ENCODE results near the gene SYCN. TPM values are rescaled to one million over a fixed set of nuclear protein-coding genes. Genes with fewer than 3 reads are reported as not detected.

Gene SYCN
- total and polyA plus RNA-seq, 2 of the 13 experiments (the other 11 are each of a cell fraction or from before 2014, with no cell fraction given), result not detected

- TF ChIP-seq TAF1 (CRISPR knock-in tag; IDR thresholded peaks at IDR 0.05), result no peak
- TF ChIP-seq ZNF709 (CRISPR knock-in tag; IDR thresholded peaks at IDR 0.05), result no peak
- TF ChIP-seq AHR (CRISPR knock-in tag; IDR thresholded peaks at IDR 0.05), result 0 out of 2 replicates have a peak, but pooled peaks have one; percentile 23
- TF ChIP-seq MTA1 (CRISPR knock-in tag; IDR thresholded peaks at IDR 0.05; ENCODE audit: borderline replicate concordance), result no peak
- TF ChIP-seq MIXL1 (CRISPR knock-in tag; IDR thresholded peaks at IDR 0.05), result no peak
- TF ChIP-seq BORCS8-MEF2B (CRISPR knock-in tag; IDR thresholded peaks at IDR 0.05), result no peak
- TF ChIP-seq ZNF772 (CRISPR knock-in tag; IDR thresholded peaks at IDR 0.05), result no peak
- TF ChIP-seq ZNF678 (CRISPR knock-in tag; IDR thresholded peaks at IDR 0.05), result no peak
- TF ChIP-seq PREB (CRISPR knock-in tag; IDR thresholded peaks at IDR 0.05), result no peak
- TF ChIP-seq KLF9 (CRISPR knock-in tag; IDR thresholded peaks at IDR 0.05; ENCODE audit: low read depth), result no peak
- TF ChIP-seq ZNF501 (CRISPR knock-in tag; IDR thresholded peaks at IDR 0.05), result no peak
- TF ChIP-seq ZNF546 (CRISPR knock-in tag; conservative IDR thresholded peaks at IDR 0.05), result no peak
- TF ChIP-seq TCF7L2 (IDR thresholded peaks at IDR 0.05; ENCODE audit: low read depth, low read length), result no peak
Measured at GRCh38 chr19:39166571-39167391, 37.3 kb downstream of the SYCN start (continued).

- ChIA-PET CTCF (ENCODE audit: low intra/inter-chr PET ratio, low total read pairs) (no interaction called here), POLR2A (interaction anchor here (1.1 kb wide), 1 partner anchor 40 kb away, joined by 4 read pairs; no protein-coding TSS in a partner anchor)
- H3K79me2 ChIP-seq (ENCODE audit: insufficient read depth, low read length), result peaks cover 6% of the 10 kb centered on the region
- H4K20me1 ChIP-seq (ENCODE audit: insufficient read depth, low read length), result peaks cover 4% of the 10 kb centered on the region; the same call in 1 of the 2 replicates
- ATAC-seq (no peak), DNase-seq (ENCODE audit: low spot score) (no peak), FAIRE-seq (no peak)
- BruUV-seq (replicated peaks), result no TSS peak
- intact Hi-C loops (cut with micrococcal nuclease; ENCODE audit: unreplicated experiment) (no loop called here), in situ Hi-C loops (cut with HindIII; ENCODE audit: extremely low pct_ligation_motif_present, low pct_unique_long_range_greater_than_20kb) (no loop called here)
- H3K4me1 ChIP-seq (ENCODE audit: insufficient read depth, low read length), result peaks cover 57% of the 10 kb centered on the region
- H2AFZ ChIP-seq (ENCODE audit: low read length), result no peak overlapping the region
- 96% methylated on average over 7 of the region's 7 CpGs for WGBS (ENCODE audit: low lambda C conversion rate)
- no peak overlapping the region for H3K27ac ChIP-seq (ENCODE audit: extremely low read length, insufficient read depth, low read length)
- H3K36me3 ChIP-seq (replicated peaks in 1 of 2; ENCODE audit: control insufficient read depth in 1 of 2, insufficient read depth in 2 of 2, low read length in 2 of 2), result peaks cover under 1 to 13% of the 10 kb centered on the region in 2 experiments; a peak in 4 of 5 replicates
- H3K9me3 ChIP-seq (ENCODE audit: low read length), result no peaks in the 10 kb centered on the region
- no peak overlapping the region for H3K4me2 ChIP-seq (ENCODE audit: low read depth, low read length)
- H3K27me3 ChIP-seq (ENCODE audit: control insufficient read depth in 1 of 2, insufficient read depth in 2 of 2, low read length in 2 of 2), result no peaks in the 10 kb centered on the region; a peak in 1 of 5 replicates
- no peak overlapping the region for H3K9ac ChIP-seq (ENCODE audit: insufficient read depth, low read depth, low read length)
- H3K4me3 ChIP-seq (replicated peaks in 1 of 3; ENCODE audit: insufficient read depth in 1 of 3, low read depth in 2 of 3, low read length in 3 of 3), result no peak overlapping the region
- TF ChIP-seq KDM3A (CRISPR knock-in tag; IDR thresholded peaks at IDR 0.05; ENCODE audit: low read depth) (no peak), CREM (IDR thresholded peaks at IDR 0.05) (no peak), CREM (CRISPR knock-in tag; IDR thresholded peaks at IDR 0.05) (no peak), IKZF1 (IDR thresholded peaks at IDR 0.05) (no peak), CENPBD1 (CRISPR knock-in tag; IDR thresholded peaks at IDR 0.05; ENCODE audit: borderline replicate concordance, low read depth) (no peak), ESRRA (CRISPR knock-in tag; IDR thresholded peaks at IDR 0.05; ENCODE audit: low read depth) (no peak), NAIF1 (CRISPR knock-in tag; IDR thresholded peaks at IDR 0.05; ENCODE audit: borderline replicate concordance) (no peak), JARID2 (CRISPR knock-in tag; IDR thresholded peaks at IDR 0.05; ENCODE audit: insufficient replicate concordance) (no peak), HINFP (CRISPR knock-in tag; IDR thresholded peaks at IDR 0.05; ENCODE audit: low read depth) (no peak)
Measured at GRCh38 chr19:39165857-39166256, 38.2 kb downstream of the SYCN start.
